ENCODE results near the gene GNLY.
A peak's percentile ranks its signal among the peaks of the same experiment; 100 is the strongest.
"Not testable (repeated sequence)": the region's sequence is repeated elsewhere in the genome, so short reads cannot be mapped to it uniquely, and the experiment has no call there.

The GNLY gene

DNA sequence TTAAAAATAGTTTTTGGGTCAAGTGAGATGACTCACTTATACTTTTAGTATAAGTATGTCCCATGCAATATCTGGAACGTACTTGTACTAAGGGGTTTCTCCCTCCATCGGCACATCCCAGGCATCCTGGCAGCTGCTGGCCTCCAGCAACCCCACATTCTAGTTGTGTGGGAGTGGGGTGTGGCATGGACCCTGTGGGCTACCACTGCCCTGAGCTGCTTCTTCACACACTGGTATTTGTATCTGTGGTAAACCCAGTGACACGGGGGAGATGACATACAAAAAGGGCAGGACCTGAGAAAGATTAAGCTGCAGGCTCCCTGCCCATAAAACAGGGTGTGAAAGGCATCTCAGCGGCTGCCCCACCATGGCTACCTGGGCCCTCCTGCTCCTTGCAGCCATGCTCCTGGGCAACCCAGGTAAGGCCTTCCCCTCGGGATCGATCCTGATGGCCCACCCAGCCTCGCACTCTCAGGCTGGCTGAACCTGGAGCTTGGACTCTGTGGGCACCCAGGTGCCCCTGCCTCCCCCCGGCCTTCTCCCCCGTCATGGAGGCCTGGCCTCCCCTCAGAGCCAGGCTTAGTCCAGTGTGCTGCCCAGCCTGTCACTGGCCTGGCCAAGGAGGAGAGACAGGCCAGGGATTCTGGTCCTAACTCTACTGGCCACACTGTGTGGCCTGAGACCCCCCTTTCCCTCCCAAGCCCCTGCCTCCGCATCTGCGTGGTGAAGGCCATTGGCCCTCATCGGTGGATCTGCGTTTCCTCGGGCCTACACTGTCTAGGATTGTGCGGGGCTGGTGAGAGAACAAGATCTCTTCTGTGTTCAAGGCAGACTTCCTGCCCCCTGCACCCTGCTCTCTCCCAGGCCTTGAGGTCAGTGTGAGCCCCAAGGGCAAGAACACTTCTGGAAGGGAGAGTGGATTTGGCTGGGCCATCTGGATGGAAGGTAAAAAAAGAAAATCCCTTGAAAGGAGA is at the start of gene GNLY:
Gene GNLY, plus strand, starts transcription at position 307 of the 974 bp plus-strand sequence. Its CDS starts 61 bp downstream, at position 368.
- in situ Hi-C loops (cut with HindIII; ENCODE audit: low pct_unique_long_range_greater_than_20kb, low sequenced_read_pairs) = no loop called here
- DNase-seq (ENCODE audit: low read depth in 1 of 2, low spot score in 1 of 2) = no peak
- TF ChIP-seq JUND (IDR thresholded peaks at IDR 0.05; ENCODE audit: low read depth) = no peak

DNA sequence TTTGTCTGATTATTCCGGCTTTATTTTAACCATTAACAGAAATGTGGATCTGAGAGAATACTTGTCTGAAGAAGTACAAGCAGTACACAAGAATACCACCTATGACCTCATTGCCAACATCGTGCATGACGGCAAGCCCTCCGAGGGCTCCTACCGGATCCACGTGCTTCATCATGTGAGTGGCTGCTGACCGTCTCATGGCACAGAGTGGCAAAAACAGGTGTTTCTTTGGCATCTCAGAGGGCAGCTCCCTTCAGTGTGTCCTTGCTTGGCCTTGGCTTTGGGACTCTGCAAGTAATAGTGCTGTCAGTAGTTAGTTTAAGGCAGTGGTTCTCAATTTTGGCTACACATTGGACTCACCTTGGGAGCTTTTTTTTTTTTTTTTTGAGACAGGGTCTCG is 49.2 kb upstream of the GNLY start:
- in situ Hi-C loops (cut with HindIII; ENCODE audit: low pct_unique_long_range_greater_than_20kb, low sequenced_read_pairs) = no loop called here
- DNase-seq (ENCODE audit: low read depth in 1 of 2, low spot score in 1 of 2) = no peak
- TF ChIP-seq JUND (IDR thresholded peaks at IDR 0.05; ENCODE audit: low read depth) = no peak

DNA sequence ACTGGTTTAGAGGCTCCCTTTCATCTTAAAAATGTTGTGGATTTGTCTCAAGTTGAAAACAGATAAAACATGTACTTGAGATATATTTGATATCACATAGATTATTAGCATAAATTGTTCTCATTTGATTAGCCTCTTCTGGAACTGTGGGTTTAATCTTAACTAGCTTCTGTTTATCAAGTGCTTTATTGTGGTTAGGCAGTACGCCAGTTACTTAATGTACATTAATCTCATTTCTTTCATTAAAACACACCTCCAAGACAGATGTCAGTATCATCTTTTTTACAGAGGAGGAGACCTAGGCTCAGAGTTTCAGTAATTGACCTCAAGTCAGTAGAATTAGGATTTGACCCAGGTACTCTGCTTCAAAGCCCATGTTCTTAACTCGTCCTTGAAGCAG is 48.0 kb upstream of the GNLY start:
- TF ChIP-seq JUND (IDR thresholded peaks at IDR 0.05; ENCODE audit: low read depth) = no peak
- no peak for DNase-seq (ENCODE audit: low read depth in 1 of 2, low spot score in 1 of 2)
- in situ Hi-C loops (cut with HindIII; ENCODE audit: low pct_unique_long_range_greater_than_20kb, low sequenced_read_pairs) = no loop called here

DNA sequence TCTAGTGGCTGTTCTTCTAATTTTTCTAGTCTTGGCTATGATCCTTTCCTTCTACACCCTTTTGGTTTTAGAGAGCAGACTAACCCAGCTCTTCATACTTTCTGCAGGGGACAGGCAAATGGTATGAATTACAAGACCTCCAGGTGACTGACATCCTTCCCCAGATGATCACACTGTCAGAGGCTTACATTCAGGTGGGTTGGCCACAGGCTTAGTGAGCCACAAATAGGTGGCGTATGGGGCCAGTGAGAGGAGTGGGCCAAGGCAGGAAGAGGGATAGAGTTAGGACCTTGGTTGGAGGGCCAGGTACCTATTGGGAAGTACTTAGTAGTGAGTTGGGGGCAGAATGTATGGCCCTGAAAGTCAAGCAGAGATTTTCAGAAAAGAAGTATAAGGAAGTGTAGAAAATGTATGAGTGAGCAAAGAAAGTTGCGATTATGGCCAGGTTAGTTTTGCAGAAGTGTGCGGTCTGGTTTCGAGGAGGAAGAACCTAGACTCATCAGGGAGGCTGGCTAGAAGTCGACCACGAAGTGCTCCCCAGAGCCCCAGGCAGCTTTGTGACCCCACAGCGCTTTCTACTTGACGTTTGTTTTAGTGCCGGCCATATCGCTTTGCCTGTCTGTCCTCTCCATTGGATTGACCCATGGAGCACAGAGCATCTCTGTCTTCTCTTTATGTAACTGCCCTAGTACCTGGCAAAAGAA is 46.2 kb upstream of the GNLY start:
- no peak for DNase-seq (ENCODE audit: low read depth in 1 of 2, low spot score in 1 of 2)
- in situ Hi-C loops (cut with HindIII; ENCODE audit: low pct_unique_long_range_greater_than_20kb, low sequenced_read_pairs) = no loop called here
- no peak for TF ChIP-seq JUND (IDR thresholded peaks at IDR 0.05; ENCODE audit: low read depth)

DNA sequence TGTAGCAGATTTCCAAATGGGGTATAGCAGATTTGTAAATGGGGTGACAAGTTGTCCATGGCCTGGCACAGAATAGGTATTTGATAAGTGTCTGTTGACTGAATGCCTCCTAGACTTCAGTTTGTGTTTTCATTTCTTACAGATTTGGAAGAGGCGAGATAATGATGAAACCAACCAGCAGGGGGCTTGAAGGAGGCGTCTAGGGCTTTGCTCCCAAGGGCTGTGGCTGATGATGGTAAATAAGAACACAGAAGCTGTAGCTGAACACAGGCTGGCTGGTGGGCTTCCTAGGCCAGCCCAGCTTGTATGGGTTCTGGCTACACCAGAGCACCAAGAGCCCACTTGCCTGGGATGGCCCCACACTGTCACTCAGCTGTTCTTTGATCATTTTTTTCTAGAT is 45.5 kb upstream of the GNLY start:
- TF ChIP-seq JUND (IDR thresholded peaks at IDR 0.05; ENCODE audit: low read depth) = no peak
- in situ Hi-C loops (cut with HindIII; ENCODE audit: low pct_unique_long_range_greater_than_20kb, low sequenced_read_pairs) = no loop called here
- DNase-seq (ENCODE audit: low read depth in 1 of 2, low spot score in 1 of 2) = peak in 1 of 2 experiments; percentile 28

DNA sequence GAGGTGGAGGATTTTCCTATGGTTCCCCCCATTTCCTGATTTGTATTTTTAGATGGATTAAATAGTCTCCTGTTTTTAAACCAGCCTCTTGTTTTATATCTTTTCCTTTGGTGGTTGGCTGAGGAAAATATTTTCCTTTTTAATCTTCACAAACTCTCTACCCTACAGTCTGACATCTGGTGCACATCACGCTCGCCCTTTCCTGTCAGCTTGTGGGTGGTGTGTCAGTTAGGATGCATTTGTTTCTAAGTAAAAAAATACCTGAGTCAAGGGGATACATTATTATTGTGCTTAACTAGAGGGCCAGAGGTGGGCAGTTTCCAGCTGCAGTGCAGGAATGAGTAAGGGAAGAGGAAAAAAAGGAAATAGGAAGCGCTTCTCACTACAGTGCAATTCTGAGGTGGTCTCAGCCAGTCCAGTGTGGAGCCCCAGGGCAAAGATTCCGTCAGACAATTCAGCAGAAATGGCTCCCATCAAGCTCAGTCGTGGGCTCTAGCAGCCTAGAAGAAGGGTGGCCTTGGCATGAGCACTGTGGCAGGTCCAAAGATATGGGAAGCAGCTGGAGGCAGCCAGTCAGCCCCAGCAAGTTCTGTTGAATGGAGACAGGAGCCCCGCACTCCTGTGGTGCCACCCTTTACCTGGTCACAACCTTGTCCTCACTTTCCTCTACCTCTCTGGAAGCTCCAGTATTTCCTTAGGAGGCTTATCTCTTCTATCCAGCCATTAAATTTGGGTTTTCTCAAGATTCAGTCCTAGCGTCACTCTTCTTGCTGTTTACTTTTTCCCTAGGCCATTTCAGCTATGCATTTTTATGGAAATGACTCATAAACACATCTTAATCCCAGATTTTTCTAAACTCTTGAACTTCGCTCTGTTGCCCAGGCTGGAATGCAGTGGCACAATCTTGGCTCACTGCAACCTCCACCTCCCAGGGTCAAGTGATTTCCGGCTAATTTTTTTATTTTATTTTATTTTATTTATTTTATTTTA is 44.7 kb upstream of the GNLY start:
- no peak for DNase-seq (ENCODE audit: low read depth in 1 of 2, low spot score in 1 of 2)
- no peak for TF ChIP-seq JUND (IDR thresholded peaks at IDR 0.05; ENCODE audit: low read depth)
- in situ Hi-C loops (cut with HindIII; ENCODE audit: low pct_unique_long_range_greater_than_20kb, low sequenced_read_pairs) = no loop called here

DNA sequence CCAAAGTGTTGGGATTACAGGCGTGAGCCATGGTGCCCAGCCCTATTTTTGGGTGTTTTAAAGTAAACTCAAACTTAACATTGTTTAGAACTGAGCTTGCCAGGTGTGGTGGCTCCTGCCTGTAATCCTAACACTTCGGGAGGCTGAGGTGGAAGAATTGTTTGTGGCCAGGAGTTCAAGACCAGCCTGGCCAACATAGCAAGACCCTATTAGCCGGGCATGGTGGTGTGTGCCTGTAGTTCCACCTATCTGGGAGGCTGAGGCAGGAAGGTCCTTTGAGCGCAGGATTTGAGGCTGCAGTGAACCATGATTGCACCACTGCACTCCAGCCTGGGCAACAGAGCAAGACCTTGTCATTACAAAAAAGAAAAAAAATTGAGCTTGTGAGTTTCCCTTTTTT is 43.7 kb upstream of the GNLY start:
- no peak for TF ChIP-seq JUND (IDR thresholded peaks at IDR 0.05; ENCODE audit: low read depth)
- in situ Hi-C loops (cut with HindIII; ENCODE audit: low pct_unique_long_range_greater_than_20kb, low sequenced_read_pairs) = no loop called here
- no peak for DNase-seq (ENCODE audit: low read depth in 1 of 2, low spot score in 1 of 2)

DNA sequence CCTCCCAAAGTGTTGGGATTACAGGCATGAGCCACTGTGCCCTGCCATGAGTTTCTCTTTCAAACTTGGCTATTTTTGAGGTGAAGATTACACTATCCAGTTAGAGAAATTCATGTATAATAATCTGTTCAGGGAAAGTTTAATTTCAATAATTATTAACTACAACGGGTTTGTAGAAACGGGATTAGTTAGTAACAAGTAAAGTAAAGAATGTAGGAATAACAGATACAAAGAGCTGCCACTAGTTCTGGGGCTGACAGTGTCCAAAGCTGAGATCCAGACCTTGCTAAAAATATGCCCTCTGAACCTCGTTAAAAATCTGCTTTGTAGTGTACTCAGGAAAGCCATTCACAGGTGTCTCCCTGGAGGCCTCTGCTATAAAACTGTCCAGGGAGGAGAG is 43.1 kb upstream of the GNLY start:
- DNase-seq (ENCODE audit: low read depth in 1 of 2, low spot score in 1 of 2) = no peak
- TF ChIP-seq JUND (IDR thresholded peaks at IDR 0.05; ENCODE audit: low read depth) = no peak
- in situ Hi-C loops (cut with HindIII; ENCODE audit: low pct_unique_long_range_greater_than_20kb, low sequenced_read_pairs) = no loop called here

DNA sequence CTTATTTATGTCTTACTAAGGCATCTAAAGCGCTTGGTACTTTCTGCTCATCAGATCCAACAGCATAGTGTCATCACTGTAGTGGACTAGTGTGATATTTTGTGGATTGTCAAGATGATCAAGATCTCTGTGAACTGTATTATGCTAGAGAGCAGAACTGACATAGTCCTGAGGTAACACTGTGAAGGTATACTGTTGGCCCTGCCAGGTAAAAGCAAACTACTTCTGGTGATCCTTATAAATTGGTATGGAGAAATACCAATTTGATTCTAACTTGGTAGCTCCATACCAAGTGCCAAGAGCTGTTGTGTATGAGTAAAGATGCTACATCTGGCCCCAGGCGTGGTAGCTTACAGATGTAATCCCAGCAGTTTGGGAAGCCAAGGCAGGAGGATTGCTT is 42.1 kb upstream of the GNLY start:
- no peak for TF ChIP-seq JUND (IDR thresholded peaks at IDR 0.05; ENCODE audit: low read depth)
- in situ Hi-C loops (cut with HindIII; ENCODE audit: low pct_unique_long_range_greater_than_20kb, low sequenced_read_pairs) = no loop called here
- DNase-seq (ENCODE audit: low read depth in 1 of 2, low spot score in 1 of 2) = no peak

DNA sequence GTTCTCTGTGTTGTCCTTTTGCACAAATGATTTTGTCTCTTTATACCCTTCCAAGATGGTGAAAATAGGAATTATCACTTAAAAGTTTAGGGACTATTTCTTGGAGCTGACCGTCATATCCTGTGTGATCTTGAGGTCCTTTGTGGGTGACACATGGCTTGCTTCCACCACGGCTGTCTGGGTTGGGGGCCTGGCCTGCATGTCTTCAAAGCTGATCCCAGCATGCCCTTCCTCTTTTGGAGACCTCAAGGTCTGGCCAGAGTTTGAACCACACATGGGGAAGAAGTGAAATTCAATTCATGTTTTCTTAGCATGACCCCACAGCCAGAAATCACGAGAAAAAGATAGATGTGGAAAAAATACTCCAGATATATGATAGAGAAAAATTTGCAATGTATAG is 40.2 kb upstream of the GNLY start:
- no peak for DNase-seq (ENCODE audit: low read depth in 1 of 2, low spot score in 1 of 2)
- in situ Hi-C loops (cut with HindIII; ENCODE audit: low pct_unique_long_range_greater_than_20kb, low sequenced_read_pairs) = no loop called here
- TF ChIP-seq JUND (IDR thresholded peaks at IDR 0.05; ENCODE audit: low read depth) = no peak

DNA sequence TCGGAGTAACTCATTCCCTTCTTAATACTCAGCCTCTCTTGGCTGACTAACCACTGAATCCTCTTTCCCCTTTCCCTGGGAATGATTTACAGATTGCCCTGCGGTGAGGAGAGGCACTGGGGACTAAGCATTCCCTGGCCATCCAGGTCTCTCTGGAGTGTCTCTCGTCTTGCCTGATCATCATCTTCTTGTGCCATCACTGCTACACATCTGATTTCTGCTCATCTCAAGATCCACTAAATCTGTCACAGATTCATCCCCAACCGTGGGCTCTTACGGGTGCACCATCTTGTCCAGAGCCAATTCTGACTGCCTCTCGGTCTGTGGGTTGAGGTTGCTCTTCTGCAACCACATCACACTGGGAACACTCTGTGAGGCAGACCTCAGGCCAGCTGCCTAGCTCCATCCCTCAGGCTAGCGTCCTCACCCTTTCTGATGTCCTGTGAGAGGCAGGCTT is 38.2 kb upstream of the GNLY start:
- TF ChIP-seq JUND (IDR thresholded peaks at IDR 0.05; ENCODE audit: low read depth) = no peak
- in situ Hi-C loops (cut with HindIII; ENCODE audit: low pct_unique_long_range_greater_than_20kb, low sequenced_read_pairs) = no loop called here
- no peak for DNase-seq (ENCODE audit: low read depth in 1 of 2, low spot score in 1 of 2)

DNA sequence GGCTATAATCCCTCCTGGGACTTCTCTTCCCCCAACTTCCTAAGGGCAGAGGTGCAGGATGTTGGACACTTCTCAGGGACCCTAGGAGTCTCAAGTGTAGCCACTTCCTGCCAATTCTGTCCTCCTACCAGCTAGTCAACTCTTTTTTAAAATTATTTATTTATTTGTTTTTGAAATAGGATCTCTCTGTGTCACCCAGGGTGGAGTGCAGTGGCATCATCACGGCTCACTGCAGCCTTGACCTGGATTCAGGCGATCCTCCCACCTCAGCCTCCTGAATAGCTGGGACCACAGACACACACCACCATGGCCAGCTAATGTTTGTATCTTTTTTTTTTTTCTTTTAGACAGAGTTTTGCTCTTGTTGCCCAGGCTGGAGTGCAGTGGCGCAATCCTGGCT is 37.7 kb upstream of the GNLY start:
- in situ Hi-C loops (cut with HindIII; ENCODE audit: low pct_unique_long_range_greater_than_20kb, low sequenced_read_pairs) = no loop called here
- DNase-seq (ENCODE audit: low read depth in 1 of 2, low spot score in 1 of 2) = no peak
- no peak for TF ChIP-seq JUND (IDR thresholded peaks at IDR 0.05; ENCODE audit: low read depth)

DNA sequence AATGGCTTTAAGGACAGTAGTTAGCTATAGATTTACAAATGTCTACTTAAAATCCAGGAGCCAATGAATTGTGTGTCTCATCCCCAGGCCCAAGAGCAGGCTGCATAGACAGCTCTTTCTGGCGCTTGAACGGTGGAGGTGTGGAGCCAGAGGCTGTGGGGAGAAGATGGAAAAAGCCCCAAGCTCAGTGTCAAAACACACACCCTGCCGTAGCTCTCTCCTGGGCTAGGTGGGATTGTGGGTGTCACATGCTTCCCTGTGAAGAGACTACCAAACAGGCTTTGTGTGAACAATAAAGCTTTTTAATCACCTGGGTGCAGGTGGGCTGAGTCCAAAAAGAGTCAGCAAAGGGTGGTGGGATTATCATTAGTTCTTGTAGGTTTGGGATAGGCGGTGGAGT is 36.8 kb upstream of the GNLY start:
- DNase-seq (ENCODE audit: low read depth in 1 of 2, low spot score in 1 of 2); in situ Hi-C loops (cut with HindIII; ENCODE audit: low pct_unique_long_range_greater_than_20kb, low sequenced_read_pairs): not testable (repeated sequence)
